ENCODE results near the gene GRPEL1. TPM values are rescaled to one million over a fixed set of nuclear protein-coding genes. Genes with fewer than 3 reads are reported as not detected.

Gene GRPEL1
- total RNA-seq, 2 donors from 2014 or later: 6.6 to 10.6 TPM

DNA sequence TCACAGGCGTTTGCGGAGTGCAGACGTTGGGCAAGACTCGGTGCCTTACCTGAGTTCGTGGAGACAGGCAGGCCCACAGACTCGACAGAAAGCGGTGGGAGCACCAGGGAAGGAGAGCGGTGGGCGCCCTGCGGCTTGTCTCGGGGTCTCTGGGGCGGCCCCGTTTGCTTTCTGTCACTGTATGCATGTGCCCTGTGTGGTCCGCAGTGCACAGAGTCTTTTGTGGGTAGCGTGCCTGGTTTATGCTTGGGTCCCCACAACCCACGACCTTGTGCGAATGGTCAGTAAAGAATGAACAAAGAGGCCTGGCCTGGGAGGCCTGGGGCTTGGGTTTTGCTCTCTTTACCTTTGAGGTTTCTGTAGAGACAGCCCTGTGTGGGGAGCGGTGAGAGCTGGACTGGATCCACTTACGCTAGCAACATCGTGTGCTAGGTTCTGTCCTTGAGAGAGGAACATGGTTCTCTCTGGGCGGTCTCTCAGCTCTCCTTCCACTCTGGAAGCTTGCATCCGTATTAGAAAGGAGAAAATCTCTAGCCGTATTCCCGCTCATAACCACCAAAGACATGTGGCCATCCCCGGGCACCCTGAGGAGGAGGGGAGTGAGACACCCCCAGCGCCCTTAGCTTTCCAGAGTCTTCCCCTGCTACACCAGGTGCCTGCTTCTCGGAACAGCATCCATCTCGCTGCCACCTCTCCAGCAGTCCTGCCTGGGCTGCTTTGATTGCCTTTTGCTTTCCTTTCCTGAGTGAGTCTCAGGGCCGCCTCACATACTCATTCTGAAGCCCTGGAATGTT, 23.5 kb downstream of the GRPEL1 start:
- intact Hi-C loops (cut with DNase I): no loop called here

DNA sequence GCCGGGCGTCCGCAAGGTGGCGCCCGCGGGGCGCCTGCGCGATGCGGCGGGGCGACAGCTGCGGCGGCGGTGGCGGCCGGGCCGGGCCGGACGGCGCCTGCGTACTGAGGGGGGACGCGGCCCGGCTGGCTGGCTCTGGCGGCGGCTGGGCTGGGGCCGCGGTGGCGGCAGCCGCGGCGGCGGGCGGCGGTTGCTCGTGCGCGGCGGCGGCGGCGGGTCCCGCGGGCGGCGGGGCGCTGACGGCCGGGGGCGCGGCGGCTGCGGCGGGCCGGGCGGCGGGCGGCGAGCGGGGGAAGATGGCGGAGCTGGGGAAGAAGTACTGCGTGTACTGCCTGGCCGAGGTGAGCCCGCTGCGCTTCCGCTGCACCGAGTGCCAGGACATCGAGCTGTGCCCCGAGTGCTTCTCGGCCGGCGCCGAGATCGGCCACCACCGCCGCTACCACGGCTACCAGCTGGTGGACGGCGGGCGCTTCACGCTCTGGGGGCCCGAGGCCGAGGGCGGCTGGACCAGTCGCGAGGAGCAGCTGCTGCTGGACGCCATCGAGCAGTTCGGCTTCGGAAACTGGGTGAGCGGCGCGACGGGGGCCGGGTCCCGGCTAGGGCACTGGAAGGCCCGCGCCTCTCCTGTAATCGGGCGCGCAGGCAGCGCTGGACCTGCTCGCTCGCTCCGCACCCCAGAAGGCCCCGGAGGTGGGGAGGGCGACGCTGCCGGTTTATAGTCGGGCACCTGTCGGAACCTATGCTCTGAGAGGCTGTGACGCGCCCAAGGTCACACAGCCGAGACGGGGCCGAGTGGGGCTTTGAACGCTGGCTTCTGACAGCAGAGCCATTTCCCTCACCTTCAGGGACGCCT, 24.4 kb downstream of the GRPEL1 start, which contains the start of gene TADA2B:
TSS of gene TADA2B (plus strand) at position 89 of the 853 bp plus-strand sequence. CDS start at position 297, 208 bp downstream.
- Histone ChIP-seq H3K27ac (peak within 1 kb of the TSS; percentile 89 to 96 (median 92)), H3K9me3 (no peaks in the 10 kb centered on the region), H3K4me1 (peaks cover 49% of the 10 kb centered on the region), H3K36me3 (replicated peaks in 1 of 2; ENCODE audit: insufficient read depth in 1 of 2, low read depth in 2 of 2) (no peaks in the 10 kb centered on the region), H3K4me3 (peak within 1 kb of the TSS; percentile 82 to 92), H3K27me3 (no peaks in the 10 kb centered on the region)
- TF ChIP-seq, protein P1, sequence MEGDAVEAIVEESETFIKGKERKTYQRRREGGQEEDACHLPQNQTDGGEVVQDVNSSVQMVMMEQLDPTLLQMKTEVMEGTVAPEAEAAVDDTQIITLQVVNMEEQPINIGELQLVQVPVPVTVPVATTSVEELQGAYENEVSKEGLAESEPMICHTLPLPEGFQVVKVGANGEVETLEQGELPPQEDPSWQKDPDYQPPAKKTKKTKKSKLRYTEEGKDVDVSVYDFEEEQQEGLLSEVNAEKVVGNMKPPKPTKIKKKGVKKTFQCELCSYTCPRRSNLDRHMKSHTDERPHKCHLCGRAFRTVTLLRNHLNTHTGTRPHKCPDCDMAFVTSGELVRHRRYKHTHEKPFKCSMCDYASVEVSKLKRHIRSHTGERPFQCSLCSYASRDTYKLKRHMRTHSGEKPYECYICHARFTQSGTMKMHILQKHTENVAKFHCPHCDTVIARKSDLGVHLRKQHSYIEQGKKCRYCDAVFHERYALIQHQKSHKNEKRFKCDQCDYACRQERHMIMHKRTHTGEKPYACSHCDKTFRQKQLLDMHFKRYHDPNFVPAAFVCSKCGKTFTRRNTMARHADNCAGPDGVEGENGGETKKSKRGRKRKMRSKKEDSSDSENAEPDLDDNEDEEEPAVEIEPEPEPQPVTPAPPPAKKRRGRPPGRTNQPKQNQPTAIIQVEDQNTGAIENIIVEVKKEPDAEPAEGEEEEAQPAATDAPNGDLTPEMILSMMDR (IDR thresholded peaks at IDR 0.05): peak in 1 of 7 experiments; percentile 50
- TF ChIP-seq POLR2A (IDR thresholded peaks at IDR 0.05): peak; percentile 37 to 71 (median 66)
- 0% methylated on average over 98 of the region's 119 CpGs; no CpG with 5 or more reads in 1 of the 2 donors for whole genome bisulfite sequencing, 2 donors
- ATAC-seq (peak; percentile 15), DNase-seq (peak; percentile 58 to 66 (median 62))
- intact Hi-C loops (cut with DNase I): no loop called here

More for the DNA sequence above, 23.5 kb downstream of the GRPEL1 start:
- no peaks in the 10 kb centered on the region for H3K27me3 ChIP-seq
- peaks cover 56% of the 10 kb centered on the region for H3K4me1 ChIP-seq
- peak overlapping the region; percentile 89 to 96 (median 92) for H3K27ac ChIP-seq
- DNase-seq (peak; percentile 35 to 49 (median 44)), ATAC-seq (no peak)
- TF ChIP-seq, protein P1 (IDR thresholded peaks at IDR 0.05): no peak
- peak in 1 of 3 donors; percentile 25 for TF ChIP-seq POLR2A (IDR thresholded peaks at IDR 0.05)
- H3K36me3 ChIP-seq (replicated peaks in 1 of 2; ENCODE audit: insufficient read depth in 1 of 2, low read depth in 2 of 2): no peaks in the 10 kb centered on the region
- 6 to 8% methylated on average over 13 to 28 of the region's 29 CpGs for WGBS, 2 donors
- no peaks in the 10 kb centered on the region for H3K9me3 ChIP-seq
- H3K4me3 ChIP-seq: peak overlapping the region; percentile 82 to 92

DNA sequence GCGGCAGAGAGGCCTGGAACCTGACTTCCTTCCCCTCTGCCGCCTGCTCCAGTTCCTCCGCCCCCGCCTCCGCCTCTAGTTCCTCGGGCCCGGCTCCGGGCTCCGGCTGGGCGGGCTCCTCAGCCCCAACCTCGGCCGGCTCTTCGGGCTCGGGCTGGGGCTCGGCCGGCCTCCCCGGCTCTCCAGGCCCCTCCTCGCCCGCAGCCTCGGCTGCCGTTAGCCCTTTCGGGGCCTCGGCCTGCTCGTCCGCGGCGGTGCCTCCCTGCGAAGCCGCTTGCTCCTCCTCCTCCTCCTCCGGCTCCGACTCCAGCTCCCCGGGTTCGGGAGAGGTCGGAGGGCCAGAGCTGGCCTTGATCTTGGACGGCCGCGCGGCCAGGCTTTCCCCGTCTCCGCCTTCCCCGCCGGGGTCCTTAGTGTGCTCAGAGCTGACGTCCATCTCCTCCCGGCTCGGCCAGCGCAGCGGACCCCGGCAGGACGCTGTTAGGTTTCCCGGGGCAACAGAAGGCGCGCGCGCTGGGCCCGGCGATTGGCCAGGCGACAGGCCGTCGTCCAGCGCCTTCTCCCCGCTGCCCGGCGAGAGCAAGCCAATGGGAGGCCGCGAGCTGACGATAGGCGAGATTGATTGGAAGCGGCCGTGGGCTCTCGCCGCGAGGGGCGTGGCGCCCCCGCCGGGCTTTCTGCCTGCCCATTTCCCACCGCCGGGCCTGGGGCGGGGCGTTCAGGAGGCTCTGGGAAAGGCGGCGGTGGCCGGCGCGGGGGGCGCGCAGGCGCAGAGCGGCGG, 25.2 kb downstream of the GRPEL1 start:
- H3K4me1 ChIP-seq: peaks cover 46% of the 10 kb centered on the region
- peak; percentile 92 for ATAC-seq

More for the DNA sequence above, 25.2 kb downstream of the GRPEL1 start:
- peak overlapping the region; percentile 42 to 80 for H3K4me3 ChIP-seq
- no peaks in the 10 kb centered on the region for H3K27me3 ChIP-seq
- H3K36me3 ChIP-seq (replicated peaks in 1 of 2; ENCODE audit: insufficient read depth in 1 of 2, low read depth in 2 of 2): no peaks in the 10 kb centered on the region
- H3K27ac ChIP-seq: peak overlapping the region; percentile 60 to 82 (median 70)
- no peaks in the 10 kb centered on the region for H3K9me3 ChIP-seq
- 0 to 1% methylated on average over 39 to 80 of the region's 90 CpGs for WGBS, 2 donors
- intact Hi-C loops (cut with DNase I): no loop called here
- TF ChIP-seq, protein P1 (IDR thresholded peaks at IDR 0.05): peak in 4 of 7 experiments; percentile 12 to 99 (median 72)
- TF ChIP-seq POLR2A (IDR thresholded peaks at IDR 0.05): peak in 2 of 3 donors; percentile 22 to 38
- peak; percentile 97 to 98 (median 97) for DNase-seq

All from body of pancreas (tissue), 4 donors.